HG03045 (cell line): ENCODE results near the gene LRRC8A.

ENCODE experiments used
- ATAC-seq: cut with Tn5 transposase; IDR thresholded peaks from one replicate; pipeline ENCODE4 v1.9.1; 2021; ENCODE audit warnings: mild to moderate bottlenecking, moderate library complexity; ENCODE audit not compliant: unreplicated experiment

The LRRC8A gene

DNA sequence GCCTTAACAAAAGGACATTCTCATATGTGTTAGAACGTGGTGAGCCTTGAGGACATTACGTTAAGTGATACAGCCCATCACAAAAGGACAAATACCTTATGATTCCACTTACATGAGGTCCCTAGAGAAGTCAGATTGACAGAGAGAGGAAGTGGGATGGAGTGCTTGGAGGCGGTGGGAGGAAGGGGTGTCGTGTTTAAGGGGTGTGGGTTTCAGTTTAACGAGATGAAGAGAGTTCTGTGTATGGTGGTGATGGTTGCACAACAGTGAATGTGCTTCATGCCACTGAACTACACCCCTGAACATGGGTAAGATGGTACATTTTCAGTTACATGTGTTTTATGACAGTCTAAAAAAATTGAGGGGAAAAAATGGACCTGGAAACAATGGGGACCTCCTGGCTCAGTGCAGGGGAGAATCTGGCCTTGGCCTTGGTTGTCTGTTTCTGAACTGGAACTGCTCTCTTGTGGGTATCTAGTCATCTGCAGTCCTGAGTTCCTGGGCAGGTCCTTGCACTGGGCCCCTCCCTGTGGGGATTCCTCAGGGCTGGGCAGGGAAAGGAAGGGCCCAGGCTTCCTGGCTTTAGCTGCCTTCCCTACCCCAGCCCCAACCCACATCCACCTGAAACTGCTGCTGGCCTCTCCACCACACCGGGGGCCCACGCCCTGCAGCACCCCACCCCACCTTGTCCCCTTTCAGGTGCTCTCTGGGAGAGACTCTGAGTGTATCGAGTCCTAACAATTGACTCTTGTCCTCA is 17.8 kb downstream of the LRRC8A start:
- no peak for ATAC-seq

DNA sequence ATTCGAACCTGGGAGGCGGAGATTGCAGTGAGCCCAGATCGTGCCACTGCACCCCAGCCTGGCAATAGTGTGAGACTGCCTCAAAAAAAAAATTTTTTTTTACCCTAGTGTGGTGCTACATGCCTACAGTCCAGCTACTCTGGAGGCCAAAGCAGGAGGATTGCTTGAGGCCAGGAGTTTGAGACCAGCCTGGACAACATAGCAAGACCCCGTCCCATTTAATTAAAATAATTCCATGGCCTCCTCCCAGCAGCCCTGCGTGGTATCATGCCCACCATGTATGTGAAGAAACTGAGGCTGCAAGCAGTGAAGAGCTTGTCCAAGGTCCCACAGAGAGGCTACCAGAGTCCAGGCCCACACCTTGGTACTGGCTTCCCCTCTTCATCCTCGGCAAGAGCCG is 19.4 kb downstream of the LRRC8A start:
- no peak for ATAC-seq

DNA sequence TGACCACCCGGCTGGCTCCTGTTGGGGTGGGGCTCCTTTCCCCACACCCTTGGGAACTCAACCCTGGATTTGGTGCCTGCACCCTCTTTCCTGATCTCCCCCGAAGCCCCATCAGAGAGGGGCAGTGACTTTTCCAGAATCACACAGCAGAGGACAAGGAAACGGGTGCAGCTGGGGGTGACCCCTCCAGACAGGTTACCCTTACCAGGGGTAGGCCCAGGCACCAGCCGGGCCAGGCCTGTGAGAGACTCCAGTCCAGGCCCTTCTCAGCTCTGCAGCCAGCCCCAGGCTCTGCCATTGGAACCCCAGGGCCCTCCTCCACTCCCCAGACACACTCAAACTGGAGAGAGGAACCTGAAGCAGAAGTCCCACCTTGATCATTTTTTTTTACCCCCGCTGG is 19.9 kb downstream of the LRRC8A start:
- ATAC-seq = no peak

DNA sequence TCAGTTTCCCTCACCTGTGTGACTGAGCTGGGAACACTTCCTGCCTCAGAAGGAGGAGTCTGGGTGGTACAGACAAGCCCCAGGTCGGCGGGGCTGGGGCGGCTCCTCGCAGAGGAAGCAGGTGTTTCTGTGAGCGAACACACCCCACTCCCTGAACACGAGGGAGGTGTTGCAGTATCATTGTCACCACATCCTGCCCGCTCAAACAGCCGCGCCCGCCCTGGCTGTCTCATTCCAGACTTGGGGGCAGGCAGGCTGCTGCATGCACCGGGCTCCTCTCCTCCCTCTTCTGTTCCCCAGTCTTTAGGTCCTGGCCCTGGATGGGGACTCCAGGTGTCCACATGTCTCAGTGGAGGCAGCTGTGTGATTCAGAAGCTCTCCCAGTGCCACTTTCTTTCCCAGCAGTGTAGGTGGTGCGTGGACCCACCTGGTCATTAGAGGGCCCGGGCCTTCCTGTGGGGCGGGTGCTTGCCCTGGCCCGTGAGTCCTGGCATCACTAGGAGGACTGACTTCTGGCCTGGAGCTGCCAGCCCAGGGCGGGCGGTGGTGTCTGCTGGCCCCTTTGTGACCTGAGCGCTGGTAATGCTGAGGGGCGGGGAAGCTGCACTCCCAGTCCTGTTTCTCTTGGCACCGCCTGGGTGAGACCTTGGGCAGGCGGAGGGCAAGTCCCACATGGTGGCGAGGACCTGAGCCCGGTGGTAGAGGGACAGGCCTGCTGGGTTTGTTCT is 20.6 kb downstream of the LRRC8A start:
- peak; percentile 64 for ATAC-seq

DNA sequence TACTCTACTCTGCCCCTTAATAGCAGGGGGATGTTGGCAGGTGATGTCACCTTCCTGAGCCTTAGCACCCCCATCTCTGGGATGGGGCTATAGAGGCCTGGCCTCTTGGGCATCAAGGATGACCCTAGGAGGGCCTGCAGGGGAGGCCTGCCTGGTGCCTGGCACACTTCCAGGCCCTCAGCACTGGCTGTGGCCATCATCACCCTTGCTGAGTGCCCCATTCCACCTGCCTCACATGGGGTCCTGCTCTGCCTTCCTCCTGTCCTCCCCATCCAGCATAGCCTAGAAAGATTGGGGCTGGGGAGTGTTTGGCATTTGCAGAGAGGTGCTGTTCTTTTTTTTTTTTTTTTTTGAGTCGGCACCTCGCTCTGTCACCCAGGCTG is 21.1 kb downstream of the LRRC8A start:
- ATAC-seq = no peak

DNA sequence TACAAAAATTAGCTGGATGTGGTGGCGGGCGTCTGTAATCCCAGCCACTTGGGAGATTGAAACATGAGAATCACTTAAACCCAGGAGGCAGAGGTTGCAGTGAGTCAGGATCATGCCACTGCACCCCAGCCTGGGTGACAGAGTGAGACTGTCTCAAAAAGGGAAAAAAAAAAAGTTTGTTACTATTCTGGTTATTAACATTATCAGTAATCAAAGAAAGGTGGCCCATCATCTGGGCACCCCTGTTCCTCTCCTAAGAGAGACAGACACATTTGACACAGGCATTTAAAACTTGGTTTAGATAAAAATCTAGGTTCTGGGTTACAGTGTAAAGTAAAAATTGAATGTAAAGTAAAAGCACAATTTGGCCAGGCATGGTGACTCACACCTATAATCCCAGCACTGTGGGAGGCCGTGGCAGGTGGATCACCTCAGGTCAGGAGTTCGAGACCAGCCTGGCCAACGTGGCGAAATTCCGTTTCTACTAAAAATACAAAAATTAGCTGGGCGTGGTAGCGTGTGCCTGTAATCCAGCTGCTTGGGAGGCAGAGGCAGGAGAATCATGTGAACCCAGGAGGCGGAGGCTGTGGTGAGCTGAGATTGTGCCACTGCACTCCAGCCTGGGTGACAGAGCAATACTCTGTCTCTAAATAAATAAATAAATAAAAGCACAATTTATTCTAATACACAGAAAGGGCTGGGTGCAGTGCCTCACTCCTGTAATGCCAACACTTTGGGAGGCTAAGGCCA is 22.1 kb downstream of the LRRC8A start:
- ATAC-seq = no peak

DNA sequence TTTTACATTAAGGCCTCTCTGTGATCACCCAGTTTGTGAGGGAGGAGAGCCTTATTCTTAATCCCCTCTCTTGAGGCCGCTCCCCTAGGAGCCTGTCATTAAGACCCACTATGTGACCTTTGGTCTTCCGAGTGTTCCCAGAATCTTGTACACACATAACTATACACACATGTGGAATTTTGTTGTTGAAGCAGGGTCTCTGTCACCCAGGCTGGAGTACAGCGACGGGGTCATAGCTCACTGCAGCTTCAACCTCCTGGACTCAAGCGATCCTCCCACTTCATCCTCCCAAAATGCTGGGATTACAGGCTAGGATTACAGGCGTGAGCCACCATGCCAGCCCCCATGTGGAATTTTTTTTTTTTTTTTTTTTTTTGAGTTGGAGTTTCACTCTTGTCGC is 24.0 kb downstream of the LRRC8A start:
- no peak for ATAC-seq

DNA sequence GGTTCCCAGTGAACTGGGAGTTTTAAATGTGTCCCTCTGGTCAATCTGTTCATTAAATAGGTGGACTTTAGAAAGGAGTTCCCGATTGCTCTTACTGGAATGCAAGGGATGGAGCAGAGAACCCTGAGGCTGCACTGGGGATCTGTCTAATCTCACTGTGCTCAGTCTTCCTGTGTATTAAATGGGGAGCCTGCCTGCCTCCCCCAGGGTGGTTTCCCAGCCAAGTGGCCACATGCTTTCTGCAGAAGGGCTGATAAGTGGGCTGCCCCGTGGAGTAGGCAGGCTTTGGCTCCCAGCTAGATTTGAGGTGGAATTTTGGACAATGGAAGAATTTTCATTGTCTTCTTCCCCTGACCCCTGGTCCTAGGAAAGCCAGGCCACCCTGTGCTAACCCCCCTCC is 24.8 kb downstream of the LRRC8A start:
- ATAC-seq = no peak

DNA sequence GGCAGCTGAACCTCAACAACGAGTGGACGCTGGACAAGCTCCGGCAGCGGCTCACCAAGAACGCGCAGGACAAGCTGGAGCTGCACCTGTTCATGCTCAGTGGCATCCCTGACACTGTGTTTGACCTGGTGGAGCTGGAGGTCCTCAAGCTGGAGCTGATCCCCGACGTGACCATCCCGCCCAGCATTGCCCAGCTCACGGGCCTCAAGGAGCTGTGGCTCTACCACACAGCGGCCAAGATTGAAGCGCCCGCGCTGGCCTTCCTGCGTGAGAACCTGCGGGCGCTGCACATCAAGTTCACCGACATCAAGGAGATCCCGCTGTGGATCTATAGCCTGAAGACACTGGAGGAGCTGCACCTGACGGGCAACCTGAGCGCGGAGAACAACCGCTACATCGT is 26.4 kb downstream of the LRRC8A start:
- ATAC-seq = no peak

DNA sequence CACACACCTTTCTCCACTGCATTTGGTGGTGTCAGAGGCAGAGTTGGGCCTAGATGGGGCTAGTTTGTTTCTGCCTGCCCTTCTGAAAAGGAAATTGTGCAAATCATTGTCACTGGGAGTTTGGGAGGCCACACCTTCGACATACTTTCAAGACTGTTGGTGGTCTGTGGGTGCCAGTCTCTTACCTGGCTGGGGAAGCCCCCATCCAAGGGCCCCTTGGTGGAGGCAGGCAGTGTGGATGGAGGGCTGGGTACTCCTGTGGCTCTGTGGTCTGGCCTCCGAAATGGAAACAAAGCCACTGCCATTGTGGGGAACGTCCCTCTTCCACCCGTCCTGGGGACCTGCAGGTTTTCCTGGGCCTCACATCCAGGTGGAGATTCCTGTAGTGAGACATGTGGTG is 27.9 kb downstream of the LRRC8A start:
- no peak for ATAC-seq

DNA sequence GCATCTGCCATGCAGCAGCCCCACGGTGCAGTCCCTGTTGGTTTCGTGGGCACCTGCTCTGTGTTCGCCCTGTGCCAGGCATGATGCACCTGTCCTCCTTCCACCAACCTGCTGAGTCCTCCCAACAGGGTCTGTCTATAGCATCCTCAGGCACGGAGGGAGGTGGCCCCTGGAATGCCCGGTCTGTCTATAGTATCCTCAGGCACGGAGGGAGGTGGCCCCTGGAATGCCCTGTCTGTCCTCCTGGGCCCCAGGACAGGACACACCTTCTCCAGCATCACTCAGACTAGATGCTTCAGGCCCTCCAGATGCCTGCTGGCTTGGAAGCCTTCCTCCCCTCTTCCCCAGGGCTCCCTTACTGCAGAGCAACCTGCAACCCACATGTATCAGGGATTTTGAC is 29.0 kb downstream of the LRRC8A start:
- ATAC-seq = no peak

DNA sequence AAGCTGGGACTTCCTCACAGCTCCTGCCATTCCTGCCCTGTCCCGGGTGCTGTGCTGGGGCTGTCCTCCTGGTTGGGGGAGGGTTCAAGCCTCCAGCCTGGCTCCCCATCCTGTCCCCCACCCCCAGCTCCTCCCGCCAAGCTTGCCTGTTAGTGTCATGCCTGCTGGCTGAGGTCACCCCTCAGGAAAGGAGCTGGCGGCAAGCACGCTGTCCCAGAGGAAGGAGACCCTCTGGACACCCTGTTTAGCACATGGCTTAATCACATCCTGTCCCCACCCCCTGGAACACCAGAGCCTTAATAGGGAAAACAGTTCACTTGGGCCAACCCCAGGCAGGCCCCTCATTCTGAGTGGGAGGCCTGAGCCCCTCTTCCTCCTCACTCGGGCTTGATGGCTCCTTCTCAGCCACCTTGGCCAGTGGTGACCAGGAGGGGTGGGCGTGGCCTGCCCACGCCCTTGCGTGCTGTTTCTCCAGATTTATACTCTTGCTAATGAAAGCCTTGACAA is 29.6 kb downstream of the LRRC8A start:
- ATAC-seq = no peak

DNA sequence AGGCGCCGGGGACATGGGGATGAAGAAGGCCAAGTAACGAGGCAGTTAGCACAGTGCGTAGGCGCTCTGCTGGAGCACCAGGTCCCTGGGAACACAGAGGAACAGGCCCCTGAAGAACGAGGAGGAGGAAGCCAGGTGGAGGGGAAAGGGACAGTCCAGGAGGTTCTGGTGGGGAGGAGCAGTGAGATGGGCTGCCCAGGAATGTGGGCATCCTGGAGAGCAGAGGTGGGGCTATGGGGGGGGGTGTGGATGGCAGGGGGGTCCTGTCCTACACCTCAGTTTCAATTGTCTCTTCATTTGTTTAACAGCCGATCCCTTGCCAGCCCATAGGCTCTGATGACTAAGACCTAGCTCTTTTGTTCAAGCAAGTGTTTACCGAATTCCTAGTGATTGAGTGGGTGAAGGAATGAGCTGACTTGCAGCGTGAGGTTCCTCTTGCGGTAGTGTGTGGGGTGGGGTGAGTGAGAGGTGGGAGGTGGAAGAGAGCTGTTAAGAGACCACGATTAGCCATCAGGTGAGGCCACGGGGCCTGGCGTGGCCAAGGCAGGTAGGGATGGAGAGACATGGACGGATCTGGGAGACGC is 30.4 kb downstream of the LRRC8A start:
- ATAC-seq = no peak

DNA sequence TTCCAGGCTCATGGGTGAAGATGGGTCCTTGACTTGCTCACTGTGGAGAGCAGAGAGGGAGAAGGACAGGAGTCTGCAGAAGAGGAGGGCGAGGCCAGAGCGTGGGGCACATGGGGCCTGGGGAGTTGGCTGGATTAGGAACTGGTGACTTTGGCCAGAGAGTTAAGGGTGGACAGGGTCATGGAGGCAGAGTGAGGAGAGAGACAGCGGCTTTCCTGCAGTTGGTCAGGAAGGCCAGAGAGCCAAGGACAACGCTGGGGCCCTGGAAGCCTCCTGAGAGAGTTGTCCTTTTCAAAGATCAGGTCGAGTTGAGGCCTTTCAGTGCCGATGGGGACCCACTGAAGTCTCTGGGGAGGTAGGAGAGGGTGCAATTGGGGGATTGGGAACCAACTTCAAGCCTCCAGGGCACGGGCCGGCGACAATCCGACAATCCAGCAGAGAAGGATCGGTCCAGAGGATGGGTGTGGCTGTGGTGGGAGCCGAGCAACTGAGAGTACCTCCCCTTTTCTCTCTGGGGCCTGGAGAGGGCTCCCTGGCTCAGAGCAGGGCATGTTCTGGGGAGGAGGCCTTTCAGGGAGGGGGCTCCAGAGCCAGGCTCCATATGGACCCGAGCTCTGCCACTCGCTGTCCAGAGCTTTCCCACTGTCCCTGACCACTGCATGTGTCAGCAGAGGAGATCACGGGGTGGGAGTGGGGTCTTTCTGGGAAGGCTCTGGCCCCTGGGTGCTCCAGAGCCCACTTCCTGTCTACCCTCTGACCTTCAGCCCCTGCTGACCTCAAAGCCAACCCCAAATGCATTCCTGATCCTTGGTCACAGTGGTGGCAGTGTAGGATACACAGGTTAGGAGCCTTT is 31.3 kb downstream of the LRRC8A start:
- no peak for ATAC-seq

DNA sequence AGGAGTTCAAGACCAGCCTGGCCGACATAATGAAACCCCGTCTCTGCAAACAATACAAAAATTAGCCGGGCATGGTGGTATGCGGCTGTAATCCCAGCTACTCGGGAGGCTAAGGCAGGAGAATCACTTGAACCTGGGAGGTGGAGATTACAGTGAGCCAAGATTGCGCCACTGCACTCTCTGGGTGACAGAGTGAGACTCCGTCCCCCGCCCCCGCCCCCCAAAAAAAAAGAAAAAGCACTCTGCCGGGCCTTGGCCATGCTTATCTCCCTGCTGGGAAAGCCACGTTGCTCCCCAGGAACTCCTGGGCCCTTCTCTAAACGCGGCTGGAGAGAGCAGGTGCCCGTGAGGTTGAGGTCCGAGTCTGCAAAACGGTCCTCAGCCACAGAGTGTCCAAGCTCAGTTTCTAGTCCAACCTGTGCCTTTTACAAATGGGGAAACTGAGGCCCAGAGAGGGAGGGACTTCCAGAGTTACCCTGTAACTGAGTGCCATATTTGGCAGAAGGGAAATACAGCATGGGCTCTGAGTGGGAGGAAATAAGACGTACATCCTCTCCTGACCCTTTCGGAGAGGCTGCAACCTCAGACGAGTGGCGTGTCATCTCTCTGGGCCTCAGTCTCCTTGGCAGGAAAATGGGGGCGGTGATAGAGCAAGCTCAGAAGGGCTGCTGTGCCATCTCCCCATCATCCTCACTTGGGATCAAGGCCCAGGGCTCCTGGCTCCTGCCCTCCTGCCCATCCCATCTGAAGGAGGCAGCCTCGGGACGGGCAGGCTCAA is 32.3 kb downstream of the LRRC8A start:
- no peak for ATAC-seq

DNA sequence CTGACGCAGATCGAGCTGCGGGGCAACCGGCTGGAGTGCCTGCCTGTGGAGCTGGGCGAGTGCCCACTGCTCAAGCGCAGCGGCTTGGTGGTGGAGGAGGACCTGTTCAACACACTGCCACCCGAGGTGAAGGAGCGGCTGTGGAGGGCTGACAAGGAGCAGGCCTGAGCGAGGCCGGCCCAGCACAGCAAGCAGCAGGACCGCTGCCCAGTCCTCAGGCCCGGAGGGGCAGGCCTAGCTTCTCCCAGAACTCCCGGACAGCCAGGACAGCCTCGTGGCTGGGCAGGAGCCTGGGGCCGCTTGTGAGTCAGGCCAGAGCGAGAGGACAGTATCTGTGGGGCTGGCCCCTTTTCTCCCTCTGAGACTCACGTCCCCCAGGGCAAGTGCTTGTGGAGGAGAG is 34.3 kb downstream of the LRRC8A start:
- ATAC-seq = no peak

DNA sequence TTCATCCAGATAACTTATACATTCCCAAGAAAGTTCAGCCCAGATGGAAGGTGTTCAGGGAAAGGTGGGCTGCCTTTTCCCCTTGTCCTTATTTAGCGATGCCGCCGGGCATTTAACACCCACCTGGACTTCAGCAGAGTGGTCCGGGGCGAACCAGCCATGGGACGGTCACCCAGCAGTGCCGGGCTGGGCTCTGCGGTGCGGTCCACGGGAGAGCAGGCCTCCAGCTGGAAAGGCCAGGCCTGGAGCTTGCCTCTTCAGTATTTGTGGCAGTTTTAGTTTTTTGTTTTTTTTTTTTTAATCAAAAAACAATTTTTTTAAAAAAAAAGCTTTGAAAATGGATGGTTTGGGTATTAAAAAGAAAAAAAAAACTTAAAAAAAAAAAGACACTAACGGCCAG is 34.8 kb downstream of the LRRC8A start:
- no peak for ATAC-seq

DNA sequence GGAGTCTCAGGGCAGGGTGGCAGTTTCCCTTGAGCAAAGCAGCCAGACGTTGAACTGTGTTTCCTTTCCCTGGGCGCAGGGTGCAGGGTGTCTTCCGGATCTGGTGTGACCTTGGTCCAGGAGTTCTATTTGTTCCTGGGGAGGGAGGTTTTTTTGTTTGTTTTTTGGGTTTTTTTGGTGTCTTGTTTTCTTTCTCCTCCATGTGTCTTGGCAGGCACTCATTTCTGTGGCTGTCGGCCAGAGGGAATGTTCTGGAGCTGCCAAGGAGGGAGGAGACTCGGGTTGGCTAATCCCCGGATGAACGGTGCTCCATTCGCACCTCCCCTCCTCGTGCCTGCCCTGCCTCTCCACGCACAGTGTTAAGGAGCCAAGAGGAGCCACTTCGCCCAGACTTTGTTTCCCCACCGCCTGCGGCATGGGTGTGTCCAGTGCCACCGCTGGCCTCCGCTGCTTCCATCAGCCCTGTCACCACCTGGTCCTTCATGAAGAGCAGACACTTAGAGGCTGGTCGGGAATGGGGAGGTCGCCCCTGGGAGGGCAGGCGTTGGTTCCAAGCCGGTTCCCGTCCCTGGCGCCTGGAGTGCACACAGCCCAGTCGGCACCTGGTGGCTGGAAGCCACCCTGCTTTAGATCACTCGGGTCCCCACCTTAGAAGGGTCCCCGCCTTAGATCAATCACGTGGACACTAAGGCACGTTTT is 35.4 kb downstream of the LRRC8A start:
- no peak for ATAC-seq

DNA sequence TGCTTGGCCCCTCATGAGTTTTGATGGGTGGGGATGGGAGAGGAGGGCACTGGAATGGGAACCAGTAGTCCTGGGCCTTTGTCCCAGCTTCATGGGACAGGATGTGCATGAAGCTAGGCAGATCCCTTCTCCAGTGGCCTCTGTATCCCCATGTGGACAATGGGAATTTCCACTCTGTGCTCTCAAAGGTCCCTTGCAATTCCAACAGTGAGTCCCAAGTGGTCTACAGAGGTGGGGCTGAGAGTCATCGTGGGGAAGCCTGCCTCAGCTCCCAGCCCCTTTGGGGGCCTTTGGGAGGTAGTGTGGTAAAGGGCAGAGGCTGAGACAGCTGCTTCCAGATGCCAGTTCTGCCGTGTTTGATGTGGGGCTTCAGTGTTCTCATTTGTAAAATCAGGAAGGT is 37.0 kb downstream of the LRRC8A start:
- ATAC-seq = no peak
